ENCODE results near the gene GORAB. TPM values are rescaled to one million over a fixed set of nuclear protein-coding genes. Genes with fewer than 3 reads are reported as not detected.

Gene GORAB
- total RNA-seq, 6 donors from 2014 or later, result 8.4 to 32.5 (median 11.7) TPM

- WGBS, 2 donors, result 3 to 12% methylated on average over 3 of the region's 3 CpGs
- Histone ChIP-seq H3K4me1 (peaks cover 2 to 11% (median 9%) of the 10 kb centered on the region in 4 donors), H3K9me3 (no peaks in the 10 kb centered on the region), H3K36me3 (no peaks in the 10 kb centered on the region), H3K4me3 (no peak overlapping the region), H3K27me3 (no peaks in the 10 kb centered on the region), H3K27ac (peak overlapping the region in 1 of 4 donors; percentile 12)
- TF ChIP-seq POLR2AphosphoS5 (IDR thresholded peaks at IDR 0.05), result peak in 1 of 2 donors; percentile 22
- TF ChIP-seq EP300 (IDR thresholded peaks at IDR 0.05), result peak in 2 of 4 donors; percentile 15 to 37
- TF ChIP-seq CTCF (IDR thresholded peaks at IDR 0.05), result no peak
- no peak for DNase-seq
- peak in 1 of 2 donors; percentile 55 for ATAC-seq (ENCODE audit: low FRiP score in 2 of 2)
Observed at GRCh38 chr1:170494369-170494768, 37.6 kb upstream of the GORAB start.

GRCh38 chr1:170495006-170495405 lies 37.0 kb upstream of the GORAB start:
- H3K4me1 ChIP-seq, result peaks cover 2 to 11% (median 9%) of the 10 kb centered on the region in 4 donors
- DNase-seq (no peak), ATAC-seq (ENCODE audit: low FRiP score in 2 of 2) (no peak)
- H3K9me3 ChIP-seq, result no peaks in the 10 kb centered on the region
- no peaks in the 10 kb centered on the region for H3K36me3 ChIP-seq
- H3K27ac ChIP-seq, result peak overlapping the region in 1 of 4 donors; percentile 12
- TF ChIP-seq CTCF (IDR thresholded peaks at IDR 0.05), result no peak
- no peak for TF ChIP-seq POLR2A (IDR thresholded peaks at IDR 0.05)
- TF ChIP-seq EP300 (IDR thresholded peaks at IDR 0.05), result no peak
- TF ChIP-seq POLR2AphosphoS5 (IDR thresholded peaks at IDR 0.05), result no peak
- H3K27me3 ChIP-seq, result no peaks in the 10 kb centered on the region
- no peak overlapping the region for H3K4me3 ChIP-seq
- WGBS, 2 donors, result 34 to 50% methylated on average over 2 of the region's 2 CpGs

- no peaks in the 10 kb centered on the region for H3K9me3 ChIP-seq
- DNase-seq, result no peak
- no peak overlapping the region for H3K27ac ChIP-seq
- H3K4me3 ChIP-seq, result no peak overlapping the region
- H3K36me3 ChIP-seq, result no peaks in the 10 kb centered on the region
- no peak for TF ChIP-seq POLR2A (IDR thresholded peaks at IDR 0.05)
- 48 to 70% methylated on average over 1 of the region's 1 CpG for WGBS, 2 donors
- peaks cover 2 to 10% (median 9%) of the 10 kb centered on the region in 4 donors for H3K4me1 ChIP-seq
- no peaks in the 10 kb centered on the region for H3K27me3 ChIP-seq
- peak in 1 of 2 donors; percentile 29 for ATAC-seq (ENCODE audit: low FRiP score in 2 of 2)
Observed at GRCh38 chr1:170498876-170499275, 33.1 kb upstream of the GORAB start.

GRCh38 chr1:170503665-170504064 lies 28.3 kb upstream of the GORAB start:
- Histone ChIP-seq H3K4me1 (no peaks in the 10 kb centered on the region), H3K9me3 (no peaks in the 10 kb centered on the region), H3K27me3 (no peaks in the 10 kb centered on the region), H3K27ac (no peak overlapping the region), H3K36me3 (no peaks in the 10 kb centered on the region), H3K4me3 (no peak overlapping the region)
- WGBS, 2 donors, result 31 to 42% methylated on average over 1 of the region's 1 CpG
- DNase-seq (no peak), ATAC-seq (ENCODE audit: low FRiP score in 2 of 2) (no peak)
- TF ChIP-seq CTCF (IDR thresholded peaks at IDR 0.05), result no peak
- TF ChIP-seq EP300 (IDR thresholded peaks at IDR 0.05), result no peak
- TF ChIP-seq POLR2A (IDR thresholded peaks at IDR 0.05), result no peak
- TF ChIP-seq POLR2AphosphoS5 (IDR thresholded peaks at IDR 0.05), result no peak

GRCh38 chr1:170510163-170510562 lies 21.8 kb upstream of the GORAB start:
- H3K4me1 ChIP-seq, result no peaks in the 10 kb centered on the region
- TF ChIP-seq EP300 (IDR thresholded peaks at IDR 0.05) (no peak), POLR2AphosphoS5 (IDR thresholded peaks at IDR 0.05) (no peak), POLR2A (IDR thresholded peaks at IDR 0.05) (no peak), CTCF (IDR thresholded peaks at IDR 0.05) (no peak)
- no peak for ATAC-seq (ENCODE audit: low FRiP score in 2 of 2)
- DNase-seq, result no peak
- no peaks in the 10 kb centered on the region for H3K9me3 ChIP-seq
- no peaks in the 10 kb centered on the region for H3K27me3 ChIP-seq
- 80 to 93% methylated on average over 1 of the region's 1 CpG for WGBS, 2 donors
- H3K36me3 ChIP-seq, result no peaks in the 10 kb centered on the region
- no peak overlapping the region for H3K27ac ChIP-seq
- H3K4me3 ChIP-seq, result no peak overlapping the region
